Activated T-cell treated with anti-CD3 and anti-CD28 coated beads for 4 hours (primary cell): ENCODE results near the gene GJA3.

Experiments
- DNase-seq: peaks from one replicate; pipeline ENCODE4 v3.0.0-alpha.2; 2020

The GJA3 gene

GRCh38 chr13:20127262-20127561 lies 33.6 kb downstream of the GJA3 start:
- peak; percentile 4 for DNase-seq

- no peak for DNase-seq
Measured at GRCh38 chr13:20126541-20127261, 34.2 kb downstream of the GJA3 start.

- no peak for DNase-seq
Measured at GRCh38 chr13:20125783-20126165, 35.1 kb downstream of the GJA3 start.

GRCh38 chr13:20125129-20125782 lies 35.6 kb downstream of the GJA3 start:
- DNase-seq: no peak

- no peak for DNase-seq
Measured at GRCh38 chr13:20124303-20124702, 36.5 kb downstream of the GJA3 start.

- no peak for DNase-seq
Measured at GRCh38 chr13:20121159-20121525, 39.7 kb downstream of the GJA3 start.

GRCh38 chr13:20119960-20120359 lies 40.9 kb downstream of the GJA3 start:
- no peak for DNase-seq

- peak; percentile 36 for DNase-seq
Measured at GRCh38 chr13:20118268-20119140, 42.3 kb downstream of the GJA3 start.

- no peak for DNase-seq
Measured at GRCh38 chr13:20116213-20116612, 44.6 kb downstream of the GJA3 start.

- DNase-seq: no peak
Measured at GRCh38 chr13:20114066-20114610, 46.7 kb downstream of the GJA3 start.

- no peak for DNase-seq
Measured at GRCh38 chr13:20109037-20109436, 51.8 kb downstream of the GJA3 start.

- no peak for DNase-seq
Measured at GRCh38 chr13:20106742-20107141, 54.1 kb downstream of the GJA3 start.

GRCh38 chr13:20105161-20105689 lies 55.6 kb downstream of the GJA3 start:
- no peak for DNase-seq

- no peak for DNase-seq
Measured at GRCh38 chr13:20102525-20103180, 58.2 kb downstream of the GJA3 start.

GRCh38 chr13:20101467-20102316 lies 59.2 kb downstream of the GJA3 start:
- DNase-seq: no peak

- no peak for DNase-seq
Measured at GRCh38 chr13:20099319-20099718, 61.5 kb downstream of the GJA3 start.

- DNase-seq: no peak
Measured at GRCh38 chr13:20093951-20094350, 66.9 kb downstream of the GJA3 start.

GRCh38 chr13:20090349-20090748 lies 70.5 kb downstream of the GJA3 start:
- DNase-seq: no peak
